Kidney (tissue), 14 donors: Measurements from ENCODE around the gene SMC1A. TPM values are rescaled to one million over a fixed set of nuclear protein-coding genes. Genes with fewer than 3 reads are reported as not detected.
"Not testable (repeated sequence)": the region's sequence is repeated elsewhere in the genome, so short reads cannot be mapped to it uniquely, and the experiment has no call there.

Experiments
- DNase-seq, 5 donors: peaks; one replicate each; pipeline ENCODE4 v3.0.0-alpha.2; 2013 to 2020
- FAIRE-seq: peaks from 2 replicates; lab custom pipeline; 2012; peaks lifted over from hg19 to GRCh38; lab: Jason Lieb, UNC
- H3K27ac ChIP-seq, 2 donors: one replicate each; pipeline ENCODE4 v1.7.0; 2013; ENCODE audit warnings: low read depth in 2 of 2, low read length in 2 of 2, inconsistent platforms in 1 of 2
- H3K27me3 ChIP-seq: one replicate; pipeline ENCODE4 v1.7.1; 2013; ENCODE audit warnings: low read length, inconsistent platforms; ENCODE audit not compliant: control insufficient read depth, insufficient read depth
- H3K36me3 ChIP-seq, 3 donors: one replicate each; pipeline versions ENCODE4 v1.7.0 to v1.7.1; 2013; ENCODE audit warnings: low read length in 3 of 3, control low read depth in 1 of 3, inconsistent platforms in 1 of 3; ENCODE audit not compliant: insufficient read depth in 3 of 3, control insufficient read depth in 2 of 3
- H3K4me1 ChIP-seq, 3 donors: one replicate each; pipeline versions ENCODE4 v1.7.0 to v1.7.1; 2013; ENCODE audit warnings: low read length in 3 of 3, inconsistent platforms in 1 of 3, low read depth in 1 of 3; ENCODE audit not compliant: control insufficient read depth in 2 of 3, insufficient read depth in 2 of 3
- H3K4me3 ChIP-seq, 3 donors: one replicate each; pipeline versions ENCODE4 v1.7.0 to v1.8.1; 2013; ENCODE audit warnings: low read length in 3 of 3, control low read depth in 1 of 3, inconsistent platforms in 1 of 3
- H3K9ac ChIP-seq, 3 donors: one replicate each; pipeline versions ENCODE4 v1.7.0 to v1.7.1; 2013; ENCODE audit warnings: low read length in 3 of 3, control low read depth in 1 of 3, inconsistent platforms in 1 of 3
- H3K9me3 ChIP-seq, 3 donors: one replicate each; pipeline versions ENCODE4 v1.7.0 to v1.7.1; 2013; ENCODE audit warnings: low read length in 3 of 3, control low read depth in 1 of 3, inconsistent platforms in 1 of 3; ENCODE audit not compliant: control insufficient read depth in 2 of 3, insufficient read depth in 1 of 3
- intact Hi-C: fragments of 100-400 bp; cut with DNase I; formaldehyde crosslinking; loops from one replicate; pipeline ENCODE4 v1.11.1; 2022
- polyA plus RNA-seq: library from polyadenylated mRNA; stranded (reverse); fragments of 350-450 nt; fragmentation: Illumina TruSeq; extraction: RNeasy Lipid Tissue Mini Kit (QIAGEN cat#74804); gene quantifications from one replicate; pipeline ENCODE4 v1.2.3, GENCODE V29; 2014; ENCODE audit warnings: low read depth, low replicate concordance; ENCODE audit not compliant: insufficient read depth
- total RNA-seq: library from RNA; stranded (reverse); fragmentation: NEBNext Ultra II Directional; extraction: Animal tissue kit (Norgen Biotek cat#: 25700); gene quantifications from one replicate; pipeline ENCODE4 v1.2.1, GENCODE V29; 2021
- TF ChIP-seq, protein P1 (sequence below): IDR thresholded peaks from 3 replicates; pipeline ENCODE4 v1.5.1; 2012; ENCODE audit warnings: mild to moderate bottlenecking, moderate library complexity, borderline replicate concordance; ENCODE audit not compliant: insufficient read depth; ENCODE audit errors: extremely low read depth
- donor health status: control.
- donor health status: control.
- donor health status: control.
- donor health status: control.
- donor health status: control.
- donor health status: DM: yes; HTN: yes; CAD: no.
- donor health status: Normal renal cell carcinoma (clear cell type).

Gene SMC1A
- total and polyA plus RNA-seq, 2 donors from 2014 or later: 6.2 to 59.0 TPM

DNA sequence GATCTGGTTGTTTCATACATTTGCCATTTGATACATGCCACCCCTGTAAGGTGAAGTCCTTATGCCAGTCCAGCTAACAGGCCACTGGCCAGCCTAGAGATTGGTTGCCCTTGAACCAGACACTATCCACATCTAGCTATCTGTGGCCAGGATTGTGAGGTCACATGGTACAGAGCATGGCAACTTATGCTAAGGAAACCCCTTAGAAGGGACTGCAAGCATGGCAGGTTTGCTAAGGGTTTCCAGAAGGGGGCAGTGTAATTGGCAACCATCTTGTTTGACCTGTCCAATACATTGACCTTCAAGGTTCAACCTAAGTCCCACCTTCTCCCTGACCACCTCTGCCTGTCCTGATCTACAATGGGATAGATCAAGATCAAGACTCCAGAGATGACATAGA, 47.5 kb downstream of the SMC1A start:
- Histone ChIP-seq H3K4me3 (no peak overlapping the region), H3K27me3 (peaks cover 2% of the 10 kb centered on the region), H3K9me3 (no peaks in the 10 kb centered on the region), H3K36me3 (peaks cover 0 to 7% (median 6%) of the 10 kb centered on the region in 3 donors), H3K27ac (no peak overlapping the region), H3K9ac (no peak overlapping the region), H3K4me1 (no peaks in the 10 kb centered on the region)
- intact Hi-C loops: no loop called here
- FAIRE-seq: no peak
- DNase-seq: no peak
- TF ChIP-seq, protein P1, sequence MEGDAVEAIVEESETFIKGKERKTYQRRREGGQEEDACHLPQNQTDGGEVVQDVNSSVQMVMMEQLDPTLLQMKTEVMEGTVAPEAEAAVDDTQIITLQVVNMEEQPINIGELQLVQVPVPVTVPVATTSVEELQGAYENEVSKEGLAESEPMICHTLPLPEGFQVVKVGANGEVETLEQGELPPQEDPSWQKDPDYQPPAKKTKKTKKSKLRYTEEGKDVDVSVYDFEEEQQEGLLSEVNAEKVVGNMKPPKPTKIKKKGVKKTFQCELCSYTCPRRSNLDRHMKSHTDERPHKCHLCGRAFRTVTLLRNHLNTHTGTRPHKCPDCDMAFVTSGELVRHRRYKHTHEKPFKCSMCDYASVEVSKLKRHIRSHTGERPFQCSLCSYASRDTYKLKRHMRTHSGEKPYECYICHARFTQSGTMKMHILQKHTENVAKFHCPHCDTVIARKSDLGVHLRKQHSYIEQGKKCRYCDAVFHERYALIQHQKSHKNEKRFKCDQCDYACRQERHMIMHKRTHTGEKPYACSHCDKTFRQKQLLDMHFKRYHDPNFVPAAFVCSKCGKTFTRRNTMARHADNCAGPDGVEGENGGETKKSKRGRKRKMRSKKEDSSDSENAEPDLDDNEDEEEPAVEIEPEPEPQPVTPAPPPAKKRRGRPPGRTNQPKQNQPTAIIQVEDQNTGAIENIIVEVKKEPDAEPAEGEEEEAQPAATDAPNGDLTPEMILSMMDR: no peak

DNA sequence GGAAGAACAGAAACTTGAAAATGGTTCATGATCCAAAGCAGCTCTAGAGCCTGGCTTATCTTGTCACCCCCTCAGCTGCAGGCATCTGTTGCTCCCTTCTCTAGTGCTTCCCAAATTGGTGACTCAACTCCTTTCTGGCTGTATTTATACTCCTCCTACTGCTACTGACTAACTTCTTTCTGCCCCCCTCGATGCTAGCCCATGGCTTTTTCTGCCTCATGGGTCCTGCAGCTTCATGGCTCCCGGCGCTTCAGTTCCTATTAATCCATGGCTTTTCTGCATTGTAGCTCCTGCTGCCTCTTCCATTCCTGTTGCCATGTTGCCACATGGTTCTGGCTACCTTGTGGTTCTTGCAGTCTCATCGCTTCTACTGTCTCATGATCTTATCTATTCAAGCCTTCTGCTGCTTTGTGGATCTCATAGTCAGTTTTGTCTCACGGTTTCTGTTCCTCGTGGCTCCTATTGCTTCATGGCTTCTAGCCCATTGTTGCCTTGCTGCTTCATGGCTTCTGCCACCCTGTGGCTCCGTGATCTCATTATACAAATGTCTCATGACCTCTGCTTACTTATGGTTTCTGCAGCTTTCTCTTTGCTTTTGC, 48.1 kb downstream of the SMC1A start:
- DNase-seq: no peak

DNA sequence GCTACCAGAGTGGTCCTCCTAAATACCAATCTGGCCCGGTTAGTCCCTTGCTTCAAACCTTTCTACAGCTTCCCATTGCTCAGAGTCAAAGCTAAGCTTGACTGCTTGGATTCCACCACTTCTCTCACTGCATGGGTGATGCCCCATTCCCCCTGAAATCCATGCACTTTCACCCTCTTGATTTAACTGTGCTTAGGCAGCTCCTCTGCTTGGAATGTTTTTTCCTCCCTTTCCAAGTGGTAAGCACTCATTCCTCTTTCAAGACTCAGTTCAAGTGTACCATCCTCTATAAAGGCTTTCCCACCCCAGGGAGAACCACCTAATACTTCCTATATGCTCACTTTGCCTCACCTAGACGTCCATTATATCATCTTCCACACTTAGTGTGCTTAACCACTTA, 49.1 kb downstream of the SMC1A start:
- FAIRE-seq: no peak
- H3K27ac ChIP-seq: no peak overlapping the region
- intact Hi-C loops: no loop called here

More for the DNA sequence above, 48.1 kb downstream of the SMC1A start:
- Histone ChIP-seq H3K27ac (no peak overlapping the region), H3K4me3 (no peak overlapping the region), H3K9me3 (no peaks in the 10 kb centered on the region), H3K27me3 (peaks cover 2% of the 10 kb centered on the region), H3K9ac (no peak overlapping the region), H3K36me3 (peaks cover 0 to 6% (median 6%) of the 10 kb centered on the region in 3 donors), H3K4me1 (no peaks in the 10 kb centered on the region)
- no peak for FAIRE-seq
- TF ChIP-seq, protein P1: no peak
- intact Hi-C loops: no loop called here

DNA sequence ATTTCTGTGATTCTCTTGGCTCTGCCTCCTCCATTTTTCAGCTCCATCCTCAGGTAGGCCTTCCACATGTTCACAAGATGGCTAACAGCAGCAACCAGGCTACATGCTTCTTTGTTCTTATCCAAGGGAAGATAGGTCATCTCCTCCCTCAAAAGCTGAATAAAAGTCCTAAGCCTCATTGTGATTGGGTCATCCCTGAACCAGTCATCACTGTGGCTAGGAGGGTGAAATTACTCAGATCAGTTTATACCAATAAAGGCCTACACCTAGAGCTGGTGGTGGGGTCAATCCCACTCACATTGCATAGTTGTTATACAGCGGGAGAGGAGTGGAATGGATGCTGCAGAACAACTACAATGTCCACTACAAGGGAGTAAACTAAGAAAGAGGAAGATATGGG, 56.0 kb downstream of the SMC1A start:
- H3K9ac ChIP-seq, H3K36me3 ChIP-seq, H3K4me3 ChIP-seq, H3K9me3 ChIP-seq, DNase-seq, H3K27ac ChIP-seq, H3K27me3 ChIP-seq, H3K4me1 ChIP-seq, intact Hi-C loops, FAIRE-seq: not testable (repeated sequence)

More for the DNA sequence above, 49.1 kb downstream of the SMC1A start:
- H3K27me3 ChIP-seq: peaks cover 2% of the 10 kb centered on the region
- H3K36me3 ChIP-seq: peaks cover 0 to 1% (median under 1%) of the 10 kb centered on the region in 3 donors
- no peak overlapping the region for H3K9ac ChIP-seq
- DNase-seq: no peak
- no peak overlapping the region for H3K4me3 ChIP-seq
- TF ChIP-seq, protein P1: no peak
- no peaks in the 10 kb centered on the region for H3K4me1 ChIP-seq
- H3K9me3 ChIP-seq: no peaks in the 10 kb centered on the region
